Activated CD4-positive, alpha-beta memory T cell treated with anti-CD3 and anti-CD28 coated beads, Interleukin-2, amount 10 ng/mL, durations not matched to agents 7 days and 5 days (primary cell): ENCODE data around the gene ACCS. TPM values are rescaled to one million over a fixed set of nuclear protein-coding genes. Genes with fewer than 3 reads are reported as not detected.

ENCODE experiments used
- CTCF ChIA-PET: fragments of 350-600 bp; sonication (Branson Sonifier 250); formaldehyde crosslinking; loops from one replicate; lab custom pipeline; 2021; ENCODE audit warnings: antibody characterized with exemption, inconsistent platforms; lab: Charles Lee
- POLR2A ChIA-PET: fragments of 350-600 bp; sonication (Branson Sonifier 250); formaldehyde crosslinking; loops from one replicate; lab custom pipeline; 2021; ENCODE audit warnings: antibody characterized with exemption; lab: Charles Lee
- DNase-seq: peaks from one replicate; pipeline ENCODE4 v3.0.0-alpha.2; 2020
- H3K27ac Mint-ChIP-seq: one replicate; pipeline ENCODE4 v1.8.0; 2021; ENCODE audit warnings: mild to moderate bottlenecking, mixed read lengths
- H3K27me3 Mint-ChIP-seq: one replicate; pipeline ENCODE4 v1.8.0; 2021; ENCODE audit warnings: mixed read lengths
- H3K36me3 Mint-ChIP-seq: one replicate; pipeline ENCODE4 v1.8.0; 2021; ENCODE audit warnings: low read depth, mixed read lengths
- H3K4me1 Mint-ChIP-seq: one replicate; pipeline ENCODE4 v1.8.0; 2021; ENCODE audit warnings: mixed read lengths
- H3K4me3 Mint-ChIP-seq: one replicate; pipeline ENCODE4 v1.8.0; 2021; ENCODE audit warnings: mild to moderate bottlenecking, mixed read lengths
- H3K9me3 Mint-ChIP-seq: one replicate; pipeline ENCODE4 v1.8.0; 2021; ENCODE audit warnings: mixed read lengths
- total RNA-seq, 2 experiments: library from RNA; stranded (reverse); gene quantifications; one replicate each; pipeline ENCODE4 v1.2.3, GENCODE V29; 2021

Gene ACCS
- total RNA-seq, 2 experiments from 2014 or later = 38.8 to 41.1 TPM

DNA sequence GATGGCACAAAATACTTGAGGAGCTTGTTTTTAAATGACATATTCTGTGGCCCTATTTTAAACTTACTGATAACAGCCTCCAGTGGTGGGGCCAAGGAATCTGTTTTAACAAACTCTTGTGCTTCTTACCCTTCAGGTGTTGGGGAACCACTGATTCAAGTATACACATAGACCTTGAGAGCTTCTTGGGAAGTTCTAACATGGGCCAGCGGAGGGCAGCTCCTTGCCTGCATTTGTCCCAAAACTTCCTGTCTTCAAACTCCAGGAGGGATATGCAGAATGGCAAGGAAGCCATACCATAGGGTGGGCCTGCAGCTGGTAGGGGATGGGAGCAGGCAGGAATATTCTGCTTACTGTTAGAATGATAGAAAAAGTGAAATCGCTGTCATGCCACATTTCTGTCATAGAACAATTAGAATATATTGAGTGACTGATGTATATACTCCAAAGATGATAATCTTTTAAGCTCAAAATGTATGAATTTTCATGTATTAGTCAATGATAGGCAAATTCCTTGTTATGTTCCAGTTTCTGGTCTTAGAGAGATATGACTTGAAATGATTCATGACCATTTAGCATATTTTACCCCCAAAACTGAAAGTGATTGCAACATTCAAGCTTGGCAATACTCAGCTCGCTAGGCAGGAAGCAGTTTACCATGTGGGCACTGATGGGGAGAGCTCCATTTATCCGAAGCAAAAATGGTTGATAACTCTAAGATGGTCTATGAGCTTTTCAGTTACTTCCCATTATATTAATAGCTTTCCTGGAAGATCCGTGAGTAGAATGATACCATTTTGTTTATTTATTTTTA, 38.6 kb downstream of the ACCS start:
- ChIA-PET CTCF (interaction anchor here (0.7 to 6.8 kb wide), 3 partner anchors 7 to 159 kb away, joined by 3 to 86 read pairs (median 3); partner anchors contain the start of gene EXT2), POLR2A (interaction anchor here (0.7 to 1.5 kb wide), 4 partner anchors 9 to 17 kb away, joined by 3 to 7 read pairs (median 4); partner anchors contain the start of gene EXT2)
- Mint-ChIP-seq H3K27me3 (no peaks in the 10 kb centered on the region), H3K9me3 (no peaks in the 10 kb centered on the region), H3K4me3 (no peak overlapping the region), H3K36me3 (peaks cover 3% of the 10 kb centered on the region), H3K27ac (no peak overlapping the region), H3K4me1 (peaks cover 3% of the 10 kb centered on the region)
- DNase-seq = no peak

DNA sequence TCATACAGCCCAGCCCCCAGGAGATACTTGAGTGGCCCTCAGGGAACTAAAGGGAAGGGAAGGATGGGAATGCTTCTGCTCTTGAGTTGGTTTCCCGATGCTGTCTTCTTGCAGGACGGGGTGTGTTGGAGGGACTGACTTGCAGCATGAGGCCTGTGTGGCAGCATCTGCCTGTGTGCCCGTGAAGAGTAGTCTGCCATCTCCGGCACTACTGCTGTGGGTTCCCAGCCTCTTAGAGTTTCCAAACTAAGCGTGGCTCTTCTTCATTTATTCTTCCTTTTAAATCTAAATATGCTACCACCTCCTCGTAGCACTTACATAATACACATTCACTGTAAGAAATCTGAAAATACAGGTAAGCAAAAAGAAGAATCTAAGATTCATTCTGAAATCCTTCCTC, 42.2 kb downstream of the ACCS start:
- H3K36me3 Mint-ChIP-seq = peaks cover 12% of the 10 kb centered on the region
- POLR2A ChIA-PET = no interaction called here
- no peaks in the 10 kb centered on the region for H3K9me3 Mint-ChIP-seq
- no peak overlapping the region for H3K4me3 Mint-ChIP-seq
- CTCF ChIA-PET = interaction anchor here (1.1 kb wide), 1 partner anchor 19 kb away, joined by 3 read pairs; no protein-coding TSS in a partner anchor
- no peak for DNase-seq
- H3K27me3 Mint-ChIP-seq = no peaks in the 10 kb centered on the region
- peaks cover 9% of the 10 kb centered on the region for H3K4me1 Mint-ChIP-seq
- H3K27ac Mint-ChIP-seq = no peak overlapping the region

DNA sequence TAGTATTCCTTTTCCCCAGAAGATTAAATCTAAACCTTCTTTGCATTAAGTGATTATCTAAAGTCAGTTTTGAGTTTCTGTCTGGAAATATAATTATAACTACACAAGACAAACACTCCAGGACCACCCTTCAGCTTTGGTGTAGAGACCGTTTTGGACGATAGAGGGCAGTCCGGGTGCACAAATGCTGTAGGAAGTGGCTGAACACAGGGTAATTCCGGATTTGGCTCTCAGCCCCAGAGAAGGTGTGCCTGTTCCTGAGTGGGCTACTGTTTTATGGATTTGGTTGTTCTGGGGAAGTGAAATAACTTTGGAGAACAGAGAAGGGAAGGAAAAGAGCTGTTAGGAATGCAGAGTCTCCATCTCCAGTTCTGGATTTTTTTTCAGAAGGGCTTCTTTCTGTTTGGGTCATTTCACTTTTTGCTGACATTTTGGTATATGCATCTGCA, 44.2 kb downstream of the ACCS start:
- H3K27me3 Mint-ChIP-seq = no peaks in the 10 kb centered on the region
- ChIA-PET POLR2A (no interaction called here), CTCF (interaction anchor here (0.7 to 2.0 kb wide), 6 partner anchors 10 to 147 kb away, joined by 3 to 8 read pairs (median 4); partner anchors contain the start of gene EXT2)
- no peak overlapping the region for H3K4me3 Mint-ChIP-seq
- H3K9me3 Mint-ChIP-seq = no peaks in the 10 kb centered on the region
- H3K36me3 Mint-ChIP-seq = peaks cover 13% of the 10 kb centered on the region
- peak; percentile 61 for DNase-seq
- peaks cover 7% of the 10 kb centered on the region for H3K4me1 Mint-ChIP-seq
- H3K27ac Mint-ChIP-seq = peak overlapping the region; percentile 24

DNA sequence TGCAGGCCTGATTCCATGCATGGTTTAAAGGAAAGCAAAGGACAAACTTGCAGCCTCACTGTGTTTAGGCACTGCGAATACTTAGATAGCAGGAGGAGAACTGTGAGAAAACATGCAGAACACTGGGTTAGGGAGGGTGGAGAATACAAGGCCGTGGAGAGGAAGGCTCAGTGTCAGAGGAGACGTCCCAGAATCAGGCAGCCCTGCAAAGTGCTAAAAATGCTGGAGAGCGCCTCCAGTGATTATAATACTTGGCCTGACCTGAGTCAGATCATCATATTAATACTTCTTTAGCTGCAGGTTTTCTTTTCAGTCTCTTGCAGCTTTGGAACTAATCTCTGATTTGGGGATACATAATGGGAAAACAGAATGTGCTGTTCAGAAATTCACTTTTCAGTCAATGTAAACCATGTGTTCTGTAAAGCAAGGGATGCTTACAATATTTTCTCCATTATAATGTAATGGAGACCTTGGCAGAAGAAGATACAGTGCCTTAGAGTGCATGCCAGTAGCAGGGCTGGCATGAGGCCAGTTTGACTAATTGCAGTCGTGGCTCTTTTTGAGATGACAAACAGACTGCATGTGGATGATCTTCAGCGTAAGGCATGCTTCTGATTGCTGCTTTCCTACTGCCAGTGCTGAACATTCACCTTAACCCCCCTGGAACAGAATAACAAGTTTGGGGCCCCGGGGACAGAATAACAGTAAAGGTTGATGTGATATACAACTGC, 46.2 kb downstream of the ACCS start:
- Mint-ChIP-seq H3K27ac (no peak overlapping the region), H3K36me3 (peaks cover 27% of the 10 kb centered on the region), H3K4me1 (peaks cover 7% of the 10 kb centered on the region), H3K9me3 (no peaks in the 10 kb centered on the region), H3K27me3 (no peaks in the 10 kb centered on the region), H3K4me3 (no peak overlapping the region)
- POLR2A ChIA-PET = no interaction called here
- CTCF ChIA-PET = interaction anchor here (1.0 to 1.1 kb wide), 2 partner anchors 8 to 17 kb away, joined by 3 read pairs; partner anchors contain the start of gene EXT2
- no peak for DNase-seq

DNA sequence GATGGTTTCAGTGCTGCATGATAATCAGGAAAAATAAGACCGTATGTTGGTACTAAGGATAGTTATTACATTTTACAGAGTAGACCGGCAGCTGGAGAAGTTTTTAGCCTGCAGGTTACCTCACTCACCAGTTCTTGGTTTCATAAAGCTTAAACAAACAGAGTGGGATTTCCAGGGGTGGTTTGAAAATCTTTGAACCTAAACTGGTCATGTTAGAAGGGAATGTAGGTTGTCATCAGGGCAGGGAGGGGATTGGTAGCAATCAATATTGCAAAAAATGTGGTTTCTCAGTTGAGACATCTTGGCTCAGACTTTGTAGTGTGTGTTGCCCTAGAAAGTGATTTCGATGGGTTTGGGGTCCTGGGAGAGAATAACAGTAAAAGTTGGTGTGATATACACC, 46.9 kb downstream of the ACCS start:
- ChIA-PET POLR2A (no interaction called here), CTCF (no interaction called here)
- no peaks in the 10 kb centered on the region for H3K27me3 Mint-ChIP-seq
- H3K36me3 Mint-ChIP-seq = peaks cover 32% of the 10 kb centered on the region
- no peak for DNase-seq
- H3K4me1 Mint-ChIP-seq = peaks cover 7% of the 10 kb centered on the region
- no peaks in the 10 kb centered on the region for H3K9me3 Mint-ChIP-seq
- H3K4me3 Mint-ChIP-seq = no peak overlapping the region
- no peak overlapping the region for H3K27ac Mint-ChIP-seq

DNA sequence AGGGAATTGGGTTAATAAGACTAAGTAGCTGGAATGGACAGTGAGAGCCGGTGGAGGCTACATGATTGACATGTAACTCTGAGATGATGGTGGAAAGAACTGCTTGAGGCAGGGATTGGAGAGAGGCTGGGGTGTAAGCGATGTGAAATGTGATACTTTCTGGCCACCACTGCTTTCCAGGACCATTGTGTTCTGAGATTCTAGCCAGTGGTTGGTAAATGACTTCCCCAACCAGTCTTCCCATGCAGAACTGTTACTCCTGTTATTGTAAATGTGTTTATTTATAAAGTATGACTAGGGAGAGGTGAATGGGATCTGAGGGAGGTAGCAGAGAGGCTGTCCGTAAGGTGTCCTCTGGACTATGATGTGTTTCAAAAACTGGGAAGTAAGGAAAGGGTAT, 47.5 kb downstream of the ACCS start:
- Mint-ChIP-seq H3K27ac (no peak overlapping the region), H3K4me3 (no peak overlapping the region), H3K9me3 (no peaks in the 10 kb centered on the region), H3K36me3 (peaks cover 32% of the 10 kb centered on the region), H3K4me1 (peaks cover 7% of the 10 kb centered on the region), H3K27me3 (no peaks in the 10 kb centered on the region)
- ChIA-PET POLR2A (no interaction called here), CTCF (no interaction called here)
- DNase-seq = no peak

DNA sequence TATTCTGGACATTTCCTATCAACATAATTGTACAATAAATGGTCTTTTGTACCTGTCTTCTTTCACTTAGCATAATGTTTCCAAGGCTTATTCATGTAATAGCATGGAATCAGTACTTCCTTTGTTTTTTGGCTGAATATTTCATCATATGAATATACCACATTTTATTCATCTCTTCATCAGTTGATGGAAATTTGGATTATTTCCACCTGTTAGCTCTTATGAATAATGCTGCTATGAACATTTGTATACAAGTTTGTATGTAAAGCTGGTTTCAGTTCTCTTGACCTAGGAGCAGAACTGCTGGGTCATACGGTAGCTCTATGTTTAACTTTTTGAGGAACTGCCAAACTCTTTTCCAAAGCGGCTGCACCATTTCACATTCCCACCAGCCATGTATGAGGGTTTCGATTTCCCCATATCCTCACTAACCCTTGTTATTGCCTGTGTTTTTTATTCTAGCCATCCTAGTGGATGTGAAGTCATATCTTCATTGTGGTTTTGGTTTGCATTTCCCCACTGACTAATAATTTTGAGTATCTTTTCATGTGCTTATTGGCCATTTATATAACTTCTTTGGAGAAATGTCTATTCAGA, 50.3 kb downstream of the ACCS start:
- ChIA-PET POLR2A (no interaction called here), CTCF (interaction anchor here (1.0 to 1.2 kb wide), 2 partner anchors 9 to 13 kb away, joined by 3 read pairs; no protein-coding TSS in a partner anchor)
- no peak overlapping the region for H3K4me3 Mint-ChIP-seq
- no peaks in the 10 kb centered on the region for H3K9me3 Mint-ChIP-seq
- peaks cover 26% of the 10 kb centered on the region for H3K36me3 Mint-ChIP-seq
- no peak for DNase-seq
- H3K27ac Mint-ChIP-seq = no peak overlapping the region
- no peaks in the 10 kb centered on the region for H3K27me3 Mint-ChIP-seq
- no peaks in the 10 kb centered on the region for H3K4me1 Mint-ChIP-seq

DNA sequence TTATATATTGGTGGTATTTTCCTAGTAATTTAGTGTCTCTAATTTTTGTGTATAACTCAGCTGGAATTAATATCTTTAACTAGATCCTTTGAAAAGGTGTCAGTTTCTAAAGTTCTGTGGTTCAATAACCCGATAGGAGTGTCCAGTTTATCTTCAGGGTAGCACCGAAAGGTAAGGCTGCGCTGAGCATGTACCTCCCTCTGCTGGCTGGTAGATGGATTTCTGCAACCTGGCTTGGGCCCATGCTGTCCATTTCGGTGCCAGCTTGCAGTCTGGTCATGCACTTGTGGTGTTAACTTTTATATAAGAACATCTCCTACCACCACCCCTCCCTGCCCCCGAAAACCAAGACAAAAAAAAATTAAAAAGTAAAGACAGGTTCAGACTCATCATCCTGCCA, 54.1 kb downstream of the ACCS start:
- H3K27me3 Mint-ChIP-seq = no peaks in the 10 kb centered on the region
- H3K9me3 Mint-ChIP-seq = no peaks in the 10 kb centered on the region
- H3K4me3 Mint-ChIP-seq = no peak overlapping the region
- POLR2A ChIA-PET = no interaction called here
- CTCF ChIA-PET = interaction anchor here (0.6 to 2.1 kb wide), 3 partner anchors 14 to 171 kb away, joined by 3 to 13 read pairs (median 6); partner anchors contain the start of gene EXT2
- no peak for DNase-seq
- H3K36me3 Mint-ChIP-seq = peaks cover 20% of the 10 kb centered on the region
- no peaks in the 10 kb centered on the region for H3K4me1 Mint-ChIP-seq
- H3K27ac Mint-ChIP-seq = no peak overlapping the region

DNA sequence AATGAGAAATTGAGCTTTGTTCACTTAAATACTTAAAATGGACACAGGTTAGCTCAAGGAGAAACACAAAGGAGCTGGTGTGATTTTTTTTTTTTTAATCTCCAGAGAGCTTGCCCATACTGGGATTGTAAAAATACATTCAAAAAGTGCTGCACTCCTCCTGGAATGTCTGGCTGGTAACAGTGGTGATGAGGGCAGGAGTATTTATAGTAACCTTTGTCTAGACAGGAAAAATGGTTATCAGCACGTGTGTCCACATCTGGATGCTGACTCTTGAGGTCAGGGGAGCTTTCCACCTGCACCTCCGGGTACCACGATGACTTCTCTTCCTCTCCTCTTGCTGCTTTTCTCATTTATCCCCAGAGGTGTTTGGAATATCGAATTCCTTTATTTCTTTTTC, 59.5 kb downstream of the ACCS start:
- H3K27ac Mint-ChIP-seq = no peak overlapping the region
- no peak for DNase-seq
- H3K4me3 Mint-ChIP-seq = no peak overlapping the region
- CTCF ChIA-PET = interaction anchor here (1.3 kb wide), 1 partner anchor 9 kb away, joined by 3 read pairs; no protein-coding TSS in a partner anchor
- no peaks in the 10 kb centered on the region for H3K4me1 Mint-ChIP-seq
- no peaks in the 10 kb centered on the region for H3K27me3 Mint-ChIP-seq
- peaks cover 32% of the 10 kb centered on the region for H3K36me3 Mint-ChIP-seq
- POLR2A ChIA-PET = no interaction called here
- H3K9me3 Mint-ChIP-seq = no peaks in the 10 kb centered on the region

DNA sequence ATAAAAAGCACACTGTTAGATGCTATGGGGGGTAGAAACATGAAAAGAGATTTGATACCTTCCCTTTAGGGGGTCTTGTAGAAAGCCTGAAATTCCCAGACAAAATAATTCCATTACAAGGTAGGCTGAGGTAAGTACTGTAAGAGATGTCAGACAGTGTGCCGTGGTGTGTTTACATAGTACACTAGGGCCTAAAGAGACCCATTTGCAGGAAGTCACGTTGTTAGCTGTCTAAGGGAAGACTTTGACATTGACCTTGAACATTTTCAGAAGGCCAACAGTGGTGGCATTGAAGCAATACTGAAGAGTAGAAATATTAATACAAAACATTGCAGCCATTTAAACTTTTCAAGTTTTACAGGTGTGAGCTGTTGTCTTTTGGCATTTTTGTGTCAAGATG, 60.2 kb downstream of the ACCS start:
- no peak for DNase-seq
- Mint-ChIP-seq H3K36me3 (peaks cover 36% of the 10 kb centered on the region), H3K4me3 (no peak overlapping the region), H3K4me1 (no peaks in the 10 kb centered on the region), H3K9me3 (no peaks in the 10 kb centered on the region), H3K27ac (no peak overlapping the region), H3K27me3 (no peaks in the 10 kb centered on the region)
- ChIA-PET POLR2A (no interaction called here), CTCF (interaction anchor here (1.3 kb wide), 1 partner anchor 10 kb away, joined by 3 read pairs; no protein-coding TSS in a partner anchor)

DNA sequence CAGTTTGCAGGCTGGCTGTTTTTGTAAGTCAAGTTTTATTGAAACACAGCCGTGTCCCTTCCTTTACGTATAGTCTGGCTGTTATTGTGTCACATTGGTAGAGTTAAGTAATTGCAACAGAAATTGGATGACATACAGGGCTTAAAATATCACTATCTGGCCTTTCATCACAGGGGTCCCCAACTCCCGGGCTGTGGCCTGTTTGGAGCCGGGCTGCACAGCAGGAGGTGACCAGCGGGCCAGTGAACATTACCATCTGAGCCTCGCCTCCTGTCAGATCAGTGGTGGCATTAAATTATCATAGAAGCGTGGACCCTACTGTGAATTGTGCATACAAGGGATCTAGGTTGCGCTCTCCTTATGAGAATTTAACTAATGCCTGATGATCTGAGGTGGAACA, 61.1 kb downstream of the ACCS start:
- no peak for DNase-seq
- H3K36me3 Mint-ChIP-seq = peaks cover 38% of the 10 kb centered on the region
- no peak overlapping the region for H3K4me3 Mint-ChIP-seq
- H3K9me3 Mint-ChIP-seq = no peaks in the 10 kb centered on the region
- CTCF ChIA-PET = no interaction called here
- POLR2A ChIA-PET = no interaction called here
- H3K27me3 Mint-ChIP-seq = no peaks in the 10 kb centered on the region
- H3K4me1 Mint-ChIP-seq = no peaks in the 10 kb centered on the region
- H3K27ac Mint-ChIP-seq = no peak overlapping the region

DNA sequence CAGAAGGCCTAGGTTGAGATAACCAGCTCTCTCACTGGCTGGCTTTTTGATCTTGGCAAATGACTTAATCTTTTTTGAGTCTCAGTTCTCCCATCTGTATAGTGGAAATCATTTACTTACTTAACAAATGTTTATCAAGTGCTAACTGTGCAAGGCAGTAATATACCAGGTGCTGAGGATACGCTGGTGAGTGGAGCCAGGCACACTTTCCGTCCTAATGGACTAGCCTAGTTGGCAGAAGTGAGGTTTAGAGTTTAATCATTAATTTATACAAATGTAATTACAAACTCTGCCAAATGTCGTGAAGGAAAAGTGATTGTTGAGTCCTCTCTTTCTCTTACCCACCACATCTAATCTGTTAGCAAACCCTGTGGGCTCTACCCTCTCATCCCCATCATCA, 62.7 kb downstream of the ACCS start:
- DNase-seq = no peak
- no peaks in the 10 kb centered on the region for H3K9me3 Mint-ChIP-seq
- H3K4me1 Mint-ChIP-seq = no peaks in the 10 kb centered on the region
- CTCF ChIA-PET = no interaction called here
- no peak overlapping the region for H3K4me3 Mint-ChIP-seq
- no peaks in the 10 kb centered on the region for H3K27me3 Mint-ChIP-seq
- POLR2A ChIA-PET = no interaction called here
- H3K27ac Mint-ChIP-seq = no peak overlapping the region
- H3K36me3 Mint-ChIP-seq = peaks cover 38% of the 10 kb centered on the region
